Kidney (tissue), 14 donors: ENCODE data around the gene APBB2. TPM values are rescaled to one million over a fixed set of nuclear protein-coding genes. Genes with fewer than 3 reads are reported as not detected.

Source experiments
- DNase-seq, 5 donors: peaks; one replicate each; pipeline ENCODE4 v3.0.0-alpha.2; 2013 to 2020
- FAIRE-seq: peaks from 2 replicates; lab custom pipeline; 2012; peaks lifted over from hg19 to GRCh38; lab: Jason Lieb, UNC
- H3K27ac ChIP-seq, 2 donors: one replicate each; pipeline ENCODE4 v1.7.0; 2013; ENCODE audit warnings: low read depth in 2 of 2, low read length in 2 of 2, inconsistent platforms in 1 of 2
- H3K27me3 ChIP-seq: one replicate; pipeline ENCODE4 v1.7.1; 2013; ENCODE audit warnings: low read length, inconsistent platforms; ENCODE audit not compliant: control insufficient read depth, insufficient read depth
- H3K36me3 ChIP-seq, 3 donors: one replicate each; pipeline versions ENCODE4 v1.7.0 to v1.7.1; 2013; ENCODE audit warnings: low read length in 3 of 3, control low read depth in 1 of 3, inconsistent platforms in 1 of 3; ENCODE audit not compliant: insufficient read depth in 3 of 3, control insufficient read depth in 2 of 3
- H3K4me1 ChIP-seq, 3 donors: one replicate each; pipeline versions ENCODE4 v1.7.0 to v1.7.1; 2013; ENCODE audit warnings: low read length in 3 of 3, inconsistent platforms in 1 of 3, low read depth in 1 of 3; ENCODE audit not compliant: control insufficient read depth in 2 of 3, insufficient read depth in 2 of 3
- H3K4me3 ChIP-seq, 3 donors: one replicate each; pipeline versions ENCODE4 v1.7.0 to v1.8.1; 2013; ENCODE audit warnings: low read length in 3 of 3, control low read depth in 1 of 3, inconsistent platforms in 1 of 3
- H3K9ac ChIP-seq, 3 donors: one replicate each; pipeline versions ENCODE4 v1.7.0 to v1.7.1; 2013; ENCODE audit warnings: low read length in 3 of 3, control low read depth in 1 of 3, inconsistent platforms in 1 of 3
- H3K9me3 ChIP-seq, 3 donors: one replicate each; pipeline versions ENCODE4 v1.7.0 to v1.7.1; 2013; ENCODE audit warnings: low read length in 3 of 3, control low read depth in 1 of 3, inconsistent platforms in 1 of 3; ENCODE audit not compliant: control insufficient read depth in 2 of 3, insufficient read depth in 1 of 3
- intact Hi-C: fragments of 100-400 bp; cut with DNase I; formaldehyde crosslinking; loops from one replicate; pipeline ENCODE4 v1.11.1; 2022
- polyA plus RNA-seq: library from polyadenylated mRNA; stranded (reverse); fragments of 350-450 nt; fragmentation: Illumina TruSeq; extraction: RNeasy Lipid Tissue Mini Kit (QIAGEN cat#74804); gene quantifications from one replicate; pipeline ENCODE4 v1.2.3, GENCODE V29; 2014; ENCODE audit warnings: low read depth, low replicate concordance; ENCODE audit not compliant: insufficient read depth
- total RNA-seq: library from RNA; stranded (reverse); fragmentation: NEBNext Ultra II Directional; extraction: Animal tissue kit (Norgen Biotek cat#: 25700); gene quantifications from one replicate; pipeline ENCODE4 v1.2.1, GENCODE V29; 2021
- TF ChIP-seq, protein P1 (sequence below): IDR thresholded peaks from 3 replicates; pipeline ENCODE4 v1.5.1; 2012; ENCODE audit warnings: mild to moderate bottlenecking, moderate library complexity, borderline replicate concordance; ENCODE audit not compliant: insufficient read depth; ENCODE audit errors: extremely low read depth
- donor health status: control.
- donor health status: control.
- donor health status: control.
- donor health status: control.
- donor health status: control.
- donor health status: DM: yes; HTN: yes; CAD: no.
- donor health status: Normal renal cell carcinoma (clear cell type).

Gene APBB2
- total and polyA plus RNA-seq, 2 donors from 2014 or later: 13.4 to 65.6 TPM

DNA sequence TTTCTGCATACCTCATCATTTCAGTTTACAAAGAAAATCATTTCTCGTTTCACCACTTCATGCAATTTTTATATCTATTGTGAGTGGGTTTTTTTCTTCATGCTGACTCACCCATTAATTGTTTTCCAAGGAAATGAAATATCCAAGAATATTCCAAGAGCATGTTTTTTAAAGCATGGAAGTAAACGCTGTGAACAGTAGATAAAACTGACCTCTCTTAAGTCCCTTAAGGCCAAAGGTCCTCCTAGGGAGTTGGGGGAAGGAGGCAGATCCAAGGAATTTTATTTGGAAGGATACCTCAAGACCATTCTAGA lies 2.6 kb upstream of the APBB2 start:
- DNase-seq (no peak), FAIRE-seq (no peak)
- Histone ChIP-seq H3K9me3 (no peaks in the 10 kb centered on the region), H3K9ac (peak overlapping the region in 2 of 3 donors; percentile 65 to 96), H3K27me3 (no peaks in the 10 kb centered on the region), H3K27ac (peak overlapping the region; percentile 95 to 96), H3K4me1 (peaks cover 0 to 11% (median 7%) of the 10 kb centered on the region in 3 donors), H3K36me3 (no peaks in the 10 kb centered on the region), H3K4me3 (peak overlapping the region; percentile 81 to 89 (median 87))
- TF ChIP-seq, protein P1, sequence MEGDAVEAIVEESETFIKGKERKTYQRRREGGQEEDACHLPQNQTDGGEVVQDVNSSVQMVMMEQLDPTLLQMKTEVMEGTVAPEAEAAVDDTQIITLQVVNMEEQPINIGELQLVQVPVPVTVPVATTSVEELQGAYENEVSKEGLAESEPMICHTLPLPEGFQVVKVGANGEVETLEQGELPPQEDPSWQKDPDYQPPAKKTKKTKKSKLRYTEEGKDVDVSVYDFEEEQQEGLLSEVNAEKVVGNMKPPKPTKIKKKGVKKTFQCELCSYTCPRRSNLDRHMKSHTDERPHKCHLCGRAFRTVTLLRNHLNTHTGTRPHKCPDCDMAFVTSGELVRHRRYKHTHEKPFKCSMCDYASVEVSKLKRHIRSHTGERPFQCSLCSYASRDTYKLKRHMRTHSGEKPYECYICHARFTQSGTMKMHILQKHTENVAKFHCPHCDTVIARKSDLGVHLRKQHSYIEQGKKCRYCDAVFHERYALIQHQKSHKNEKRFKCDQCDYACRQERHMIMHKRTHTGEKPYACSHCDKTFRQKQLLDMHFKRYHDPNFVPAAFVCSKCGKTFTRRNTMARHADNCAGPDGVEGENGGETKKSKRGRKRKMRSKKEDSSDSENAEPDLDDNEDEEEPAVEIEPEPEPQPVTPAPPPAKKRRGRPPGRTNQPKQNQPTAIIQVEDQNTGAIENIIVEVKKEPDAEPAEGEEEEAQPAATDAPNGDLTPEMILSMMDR: no peak
- intact Hi-C loops: loop anchor here (10.0 kb wide), 1 partner anchor 282 kb away; no protein-coding TSS in a partner anchor

DNA sequence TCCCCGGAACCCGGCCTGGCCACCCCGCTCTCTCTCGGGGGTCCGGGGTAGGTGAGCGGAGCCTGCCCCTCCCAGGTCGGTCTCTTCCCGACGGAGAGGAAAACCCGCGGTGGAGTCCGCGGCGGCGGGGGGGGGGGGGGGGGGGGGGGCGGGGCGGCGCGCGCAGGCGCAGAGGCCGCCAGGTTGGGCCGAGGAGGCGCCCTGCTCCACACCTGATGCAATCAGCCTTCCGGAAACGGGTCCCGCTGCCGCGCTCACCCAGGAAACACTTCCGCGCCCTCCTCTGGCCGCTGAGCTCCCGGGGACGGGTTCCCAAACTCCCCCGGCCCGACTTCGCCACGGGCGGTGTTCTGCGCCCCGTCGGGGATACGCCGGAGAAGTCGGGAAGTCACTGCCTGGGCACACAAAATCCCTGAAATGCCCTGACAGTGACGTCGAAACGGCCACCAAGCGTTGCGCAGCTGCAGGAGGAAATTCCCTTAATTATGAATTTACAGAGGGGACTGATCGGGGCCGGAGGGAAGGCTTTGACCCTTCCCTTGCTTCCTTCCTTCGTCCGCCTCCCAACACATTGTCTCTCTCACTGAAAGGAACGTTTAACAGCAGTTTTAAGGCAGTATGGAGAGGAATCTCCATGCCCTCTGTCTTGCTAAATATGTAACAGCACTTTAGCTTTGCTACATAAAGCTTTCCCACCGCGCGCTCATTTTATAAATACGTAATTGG lies 2.1 kb upstream of the APBB2 start:
- FAIRE-seq (no peak), DNase-seq (peak; percentile 89 to 95 (median 92))
- intact Hi-C loops: loop anchor here (10.0 kb wide), 1 partner anchor 282 kb away; no protein-coding TSS in a partner anchor
- Histone ChIP-seq H3K27me3 (no peaks in the 10 kb centered on the region), H3K4me1 (peaks cover 0 to 12% (median 7%) of the 10 kb centered on the region in 3 donors), H3K9ac (peak overlapping the region; percentile 61 to 96 (median 65)), H3K4me3 (peak overlapping the region; percentile 81 to 89 (median 87)), H3K9me3 (no peaks in the 10 kb centered on the region), H3K36me3 (no peaks in the 10 kb centered on the region), H3K27ac (peak overlapping the region; percentile 95 to 96)
- TF ChIP-seq, protein P1: peak; percentile 22

DNA sequence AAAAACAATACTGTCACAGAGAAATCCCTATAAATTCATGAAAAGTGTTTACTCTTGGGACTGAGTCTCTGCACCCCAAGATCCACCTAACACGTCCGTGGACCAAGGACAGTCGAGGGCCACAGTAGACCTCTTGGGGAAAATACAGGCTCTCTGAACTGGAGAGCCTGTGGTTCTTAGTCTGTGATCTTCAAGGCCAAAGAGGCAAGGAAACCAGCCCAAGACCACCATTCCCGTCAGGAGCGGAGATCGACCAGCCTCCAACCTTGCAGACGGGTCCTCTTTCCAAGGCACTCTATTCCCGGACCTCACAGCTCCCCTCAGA lies 1.6 kb upstream of the APBB2 start:
- no peaks in the 10 kb centered on the region for H3K36me3 ChIP-seq
- intact Hi-C loops: loop anchor here (10.0 kb wide), 1 partner anchor 281 kb away; no protein-coding TSS in a partner anchor
- DNase-seq: no peak

More for the DNA sequence above, 1.6 kb upstream of the APBB2 start:
- TF ChIP-seq, protein P1: no peak
- no peaks in the 10 kb centered on the region for H3K9me3 ChIP-seq
- peak overlapping the region in 2 of 3 donors; percentile 46 to 80 for H3K9ac ChIP-seq
- peaks cover 0 to 12% (median 7%) of the 10 kb centered on the region in 3 donors for H3K4me1 ChIP-seq
- FAIRE-seq: no peak
- peak overlapping the region; percentile 75 to 95 for H3K27ac ChIP-seq
- peak overlapping the region; percentile 70 to 89 (median 76) for H3K4me3 ChIP-seq
- no peaks in the 10 kb centered on the region for H3K27me3 ChIP-seq
